HepG2 (cell line): ENCODE data around the gene ZNF512B. TPM values are rescaled to one million over a fixed set of nuclear protein-coding genes. Genes with fewer than 3 reads are reported as not detected.

Experiments used
- ADNP ChIP-seq: sonication (generic); formaldehyde crosslinking; IDR thresholded peaks from 2 replicates; pipeline ENCODE4 v1.4.0; 2020; ENCODE audit warnings: missing genetic modification reagents
- CENPBD1 ChIP-seq: sonication (generic); formaldehyde crosslinking; IDR thresholded peaks from 2 replicates; pipeline ENCODE4 v1.8.0; 2022; ENCODE audit warnings: missing genetic modification reagents, low read depth, mild to moderate bottlenecking, borderline replicate concordance
- ERF ChIP-seq: IDR thresholded peaks from 2 replicates; pipeline ENCODE4 v1.6.1; 2018; ENCODE audit warnings: missing biosample characterization, missing genetic modification reagents
- FOXK2 ChIP-seq: fragments of 450-650 bp; IDR thresholded peaks from 2 replicates; pipeline ENCODE4 v1.6.1; 2016
- FOXO1 ChIP-seq: sonication (generic); formaldehyde crosslinking; IDR thresholded peaks from 2 replicates; pipeline ENCODE4 v1.4.0; 2020; ENCODE audit warnings: missing genetic modification reagents
- HCFC1 ChIP-seq: fragments of 150-350 bp; IDR thresholded peaks from 2 replicates; pipeline ENCODE4 v1.6.1; 2014; ENCODE audit warnings: low read depth, low read length
- HNRNPL ChIP-seq: fragments of 200-400 bp; formaldehyde crosslinking; IDR thresholded peaks from 2 replicates; pipeline ENCODE4 v1.6.1; 2017; ENCODE audit warnings: mild to moderate bottlenecking, low read depth, low read length
- NR2C2 ChIP-seq: sonication (generic); formaldehyde crosslinking; IDR thresholded peaks from 2 replicates; pipeline ENCODE4 v1.4.0; 2020; ENCODE audit warnings: missing genetic modification reagents, mild to moderate bottlenecking, moderate library complexity, borderline replicate concordance
- PAWR ChIP-seq: sonication (generic); formaldehyde crosslinking; IDR thresholded peaks from 2 replicates; pipeline ENCODE4 v1.4.0; 2020; ENCODE audit warnings: missing genetic modification reagents, mild to moderate bottlenecking, borderline replicate concordance
- PRPF4 ChIP-seq: fragments of 200-400 bp; formaldehyde crosslinking; IDR thresholded peaks from 2 replicates; pipeline ENCODE4 v1.6.1; 2016; ENCODE audit warnings: low read length, low read depth; ENCODE audit not compliant: poor library complexity, severe bottlenecking
- RNF219 ChIP-seq: sonication (generic); formaldehyde crosslinking; IDR thresholded peaks from 2 replicates; pipeline ENCODE4 v1.5.0; 2020; ENCODE audit warnings: mild to moderate bottlenecking, missing genetic modification reagents
- USF2 ChIP-seq, 2 experiments: sonication (generic) in 1 of 2; formaldehyde crosslinking in 1 of 2; IDR thresholded peaks; 2 replicates each; pipeline versions ENCODE4 v1.5.1 to v1.6.1; 2011 to 2020; ENCODE audit warnings: borderline replicate concordance in 1 of 2, low read depth in 1 of 2, low read length in 1 of 2, mild to moderate bottlenecking in 1 of 2, missing genetic modification reagents in 1 of 2, moderate library complexity in 1 of 2
- ZNF326 ChIP-seq: sonication (generic); formaldehyde crosslinking; IDR thresholded peaks from 2 replicates; pipeline ENCODE4 v1.4.0; 2020; ENCODE audit warnings: missing genetic modification reagents, borderline replicate concordance
- ZNF333 ChIP-seq: sonication (generic); formaldehyde crosslinking; IDR thresholded peaks from 2 replicates; pipeline ENCODE4 v1.4.0; 2020; ENCODE audit warnings: mild to moderate bottlenecking, missing genetic modification reagents, borderline replicate concordance
- ZNF446 ChIP-seq: sonication (generic); formaldehyde crosslinking; IDR thresholded peaks from 2 replicates; pipeline ENCODE4 v1.5.0; 2020; ENCODE audit warnings: mild to moderate bottlenecking, missing genetic modification reagents
- ZNF510 ChIP-seq: sonication (generic); formaldehyde crosslinking; IDR thresholded peaks from 2 replicates; pipeline ENCODE4 v1.4.0; 2020; ENCODE audit warnings: low read depth, mild to moderate bottlenecking, missing genetic modification reagents
- ZNF546 ChIP-seq: sonication (generic); formaldehyde crosslinking; conservative IDR thresholded peaks from 2 replicates; pipeline ENCODE4 v1.8.1; 2023; ENCODE audit warnings: mild to moderate bottlenecking, missing genetic modification reagents
- ZNF577 ChIP-seq: sonication (generic); formaldehyde crosslinking; IDR thresholded peaks from 2 replicates; pipeline ENCODE4 v1.4.0; 2020; ENCODE audit warnings: mild to moderate bottlenecking, low read depth, missing genetic modification reagents, borderline replicate concordance
- ZNF746 ChIP-seq: sonication (generic); formaldehyde crosslinking; IDR thresholded peaks from 2 replicates; pipeline ENCODE4 v1.8.0; 2022; ENCODE audit warnings: mild to moderate bottlenecking, missing genetic modification reagents
- ZNF800 ChIP-seq: sonication (generic); formaldehyde crosslinking; IDR thresholded peaks from 2 replicates; pipeline ENCODE4 v1.4.0; 2020; ENCODE audit warnings: missing genetic modification reagents
- polyA plus RNA-seq, 8 experiments: library from polyadenylated mRNA; depleted of rRNA in 3 of 8; stranded (reverse) in 7 of 8; unstranded in 1 of 8; fragments of >200 nt; fragmentation: Illumina TruSeq in 4 of 8; extraction: Trizol in 4 of 8; gene quantifications; 2 replicates each; pipeline versions ENCODE4 v1.2.1 to v1.2.3, GENCODE V29; 2011 to 2016; ENCODE audit warnings: low read depth in 4 of 8, missing spikeins in 1 of 8, mixed read lengths in 1 of 8; ENCODE audit not compliant: insufficient read depth in 1 of 8
- total RNA-seq, 5 experiments: library from RNA; depleted of rRNA; stranded (reverse); fragments of >200 nt; fragmentation: Illumina TruSeq; extraction: Trizol; gene quantifications; 2 replicates each; pipeline ENCODE4 v1.2.3, GENCODE V29; 2016; ENCODE audit warnings: low read depth in 1 of 5
- TF ChIP-seq, protein P1 (sequence below): fragments of 450-650 bp; IDR thresholded peaks from 2 replicates; pipeline ENCODE4 v1.6.1; 2017

ZNF512B gene
- total and polyA plus RNA-seq, 2 of the 13 experiments (the other 11 are each of a cell fraction or from before 2014, with no cell fraction given): 11.5 to 30.6 TPM

GRCh38 chr20:63969838-63970713 lies at the start of gene ZNF512B (continued):
- TF ChIP-seq ZNF800 (no peak), ZNF333 (no peak), RNF219 (no peak), FOXO1 (0 out of 2 replicates have a peak, but pooled peaks have one; percentile 30), ZNF446 (CRISPR knock-in tag) (no peak), HNRNPL (peak; percentile 98), ZNF326 (CRISPR knock-in tag) (no peak), USF2 (IDR thresholded peaks at IDR 0.05; ENCODE audit: low read depth, low read length) (no peak), USF2 (CRISPR knock-in tag; IDR thresholded peaks at IDR 0.05; ENCODE audit: borderline replicate concordance) (no peak), ZNF546 (CRISPR knock-in tag) (no peak), PRPF4 (no peak), ZNF577 (CRISPR knock-in tag) (no peak), FOXK2 (no peak), ADNP (CRISPR knock-in tag) (no peak), ZNF510 (CRISPR knock-in tag) (0 out of 2 replicates have a peak, but pooled peaks have one; percentile 53), CENPBD1 (CRISPR knock-in tag) (no peak), ZNF746 (CRISPR knock-in tag) (no peak; the same call in 1 of the 2 replicates), PAWR (CRISPR knock-in tag) (no peak), NR2C2 (CRISPR knock-in tag) (peak; percentile 56), ERF (CRISPR knock-in tag) (0 out of 2 replicates have a peak, but pooled peaks have one; percentile 58), HCFC1 (peak; percentile 7; the same call in 1 of the 2 replicates)
- TF ChIP-seq, protein P1, sequence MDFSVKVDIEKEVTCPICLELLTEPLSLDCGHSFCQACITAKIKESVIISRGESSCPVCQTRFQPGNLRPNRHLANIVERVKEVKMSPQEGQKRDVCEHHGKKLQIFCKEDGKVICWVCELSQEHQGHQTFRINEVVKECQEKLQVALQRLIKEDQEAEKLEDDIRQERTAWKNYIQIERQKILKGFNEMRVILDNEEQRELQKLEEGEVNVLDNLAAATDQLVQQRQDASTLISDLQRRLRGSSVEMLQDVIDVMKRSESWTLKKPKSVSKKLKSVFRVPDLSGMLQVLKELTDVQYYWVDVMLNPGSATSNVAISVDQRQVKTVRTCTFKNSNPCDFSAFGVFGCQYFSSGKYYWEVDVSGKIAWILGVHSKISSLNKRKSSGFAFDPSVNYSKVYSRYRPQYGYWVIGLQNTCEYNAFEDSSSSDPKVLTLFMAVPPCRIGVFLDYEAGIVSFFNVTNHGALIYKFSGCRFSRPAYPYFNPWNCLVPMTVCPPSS: no peak
